ENCODE results near the gene BCAS1. TPM values are rescaled to one million over a fixed set of nuclear protein-coding genes. Genes with fewer than 3 reads are reported as not detected.

Gene BCAS1
- total RNA-seq, 1 donor from 2014 or later, result 0.12 TPM

GRCh38 chr20:53894707-53895384 is 175.5 kb downstream of the BCAS1 start:
- intact Hi-C loops (cut with micrococcal nuclease), result no loop called here

Other genes with a start within 250 kb of the BCAS1 start
- not detected in 2 replicates for gene CYP24A1, start 103.4 kb upstream of the BCAS1 start, total RNA-seq
- gene PFDN4, start 137.5 kb upstream of the BCAS1 start, total RNA-seq, result 33.0 and 35.6 TPM in 2 replicates